IgD-negative memory B cell (primary cell): Measurements from ENCODE around the gene CDH8. TPM values are rescaled to one million over a fixed set of nuclear protein-coding genes. Genes with fewer than 3 reads are reported as not detected.
A peak's percentile ranks its signal among the peaks of the same experiment; 100 is the strongest.
"Not testable (repeated sequence)": the region's sequence is repeated elsewhere in the genome, so short reads cannot be mapped to it uniquely, and the experiment has no call there.

ENCODE experiments used
- H3K27ac Mint-ChIP-seq, 3 donors: one replicate each; pipeline ENCODE4 v1.8.0; 2020 to 2022; ENCODE audit warnings: mild to moderate bottlenecking in 3 of 3, mixed read lengths in 3 of 3, moderate library complexity in 1 of 3
- H3K27me3 Mint-ChIP-seq: one replicate; pipeline ENCODE4 v1.8.0; 2021; ENCODE audit warnings: mixed read lengths
- H3K36me3 Mint-ChIP-seq: one replicate; pipeline ENCODE4 v1.8.0; 2020; ENCODE audit warnings: mild to moderate bottlenecking, mixed read lengths
- H3K4me1 Mint-ChIP-seq, 3 donors: one replicate each; pipeline ENCODE4 v1.8.0; 2020 to 2022; ENCODE audit warnings: mixed read lengths in 3 of 3, mild to moderate bottlenecking in 1 of 3
- H3K4me3 Mint-ChIP-seq, 4 donors: one replicate each; pipeline ENCODE4 v1.8.0; 2020 to 2022; ENCODE audit warnings: mild to moderate bottlenecking in 4 of 4, mixed read lengths in 4 of 4, moderate library complexity in 3 of 4
- H3K9me3 Mint-ChIP-seq, 3 donors: one replicate each; pipeline ENCODE4 v1.8.0; 2020 to 2021; ENCODE audit warnings: mixed read lengths in 3 of 3, mild to moderate bottlenecking in 1 of 3
- polyA plus RNA-seq: library from polyadenylated mRNA; unstranded; fragments of 300-500 nt; fragmentation: Illumina TruSeq; gene quantifications from one replicate; pipeline ENCODE4 v1.2.3, GENCODE V29; 2021

CDH8 gene
- polyA plus RNA-seq, 1 donor from 2014 or later, result not detected

GRCh38 chr16:61929776-61930175 is 106.5 kb downstream of the CDH8 start:
- Mint-ChIP-seq H3K9me3 (peaks cover 2 to 3% (median 2%) of the 10 kb centered on the region in 3 donors), H3K4me1 (peaks cover 0 to 2% (median 0%) of the 10 kb centered on the region in 3 donors), H3K27ac (no peak overlapping the region), H3K36me3 (no peaks in the 10 kb centered on the region), H3K27me3 (no peaks in the 10 kb centered on the region), H3K4me3 (no peak overlapping the region)

DNA sequence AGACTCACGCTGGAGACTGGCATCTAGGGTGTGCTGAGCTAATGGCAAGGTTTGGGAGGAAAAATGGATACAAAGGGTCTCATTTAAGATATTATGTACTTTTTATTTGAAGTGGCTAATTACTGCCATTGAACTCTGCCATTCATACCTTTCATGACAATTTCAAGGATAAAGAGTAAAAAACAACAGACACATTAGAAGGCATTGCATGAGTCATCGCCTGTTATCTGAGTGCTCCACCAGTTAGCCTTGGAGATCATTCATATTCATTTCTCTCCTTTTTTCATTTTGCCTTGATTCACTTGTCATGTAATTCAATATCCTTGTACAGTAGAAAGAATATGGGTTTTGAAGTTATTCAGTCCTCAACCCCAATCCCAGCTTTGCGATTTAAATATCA is 109.5 kb downstream of the CDH8 start:
- Mint-ChIP-seq H3K9me3 (peaks cover 2 to 3% (median 2%) of the 10 kb centered on the region in 3 donors), H3K4me1 (peaks cover 0 to 2% (median 0%) of the 10 kb centered on the region in 3 donors), H3K27ac (no peak overlapping the region), H3K27me3 (no peaks in the 10 kb centered on the region), H3K36me3 (no peaks in the 10 kb centered on the region), H3K4me3 (no peak overlapping the region)

- no peaks in the 10 kb centered on the region for H3K4me1 Mint-ChIP-seq
- no peak overlapping the region for H3K27ac Mint-ChIP-seq
- H3K4me3 Mint-ChIP-seq, result no peak overlapping the region
- H3K27me3 Mint-ChIP-seq, result no peaks in the 10 kb centered on the region
- H3K9me3 Mint-ChIP-seq, result peaks cover 0 to 3% (median 0%) of the 10 kb centered on the region in 3 donors
- no peaks in the 10 kb centered on the region for H3K36me3 Mint-ChIP-seq
Observed at GRCh38 chr16:61923629-61924028, 112.6 kb downstream of the CDH8 start.

- no peaks in the 10 kb centered on the region for H3K4me1 Mint-ChIP-seq
- H3K9me3 Mint-ChIP-seq, result peaks cover 0 to 3% (median 0%) of the 10 kb centered on the region in 3 donors
- H3K27ac Mint-ChIP-seq, result no peak overlapping the region
- no peaks in the 10 kb centered on the region for H3K36me3 Mint-ChIP-seq
- no peak overlapping the region for H3K4me3 Mint-ChIP-seq
- H3K27me3 Mint-ChIP-seq, result no peaks in the 10 kb centered on the region
Observed at GRCh38 chr16:61921373-61921772, 114.9 kb downstream of the CDH8 start.

- H3K9me3 Mint-ChIP-seq, result not testable (repeated sequence)
Observed at GRCh38 chr16:61917865-61918826, 118.1 kb downstream of the CDH8 start.

DNA sequence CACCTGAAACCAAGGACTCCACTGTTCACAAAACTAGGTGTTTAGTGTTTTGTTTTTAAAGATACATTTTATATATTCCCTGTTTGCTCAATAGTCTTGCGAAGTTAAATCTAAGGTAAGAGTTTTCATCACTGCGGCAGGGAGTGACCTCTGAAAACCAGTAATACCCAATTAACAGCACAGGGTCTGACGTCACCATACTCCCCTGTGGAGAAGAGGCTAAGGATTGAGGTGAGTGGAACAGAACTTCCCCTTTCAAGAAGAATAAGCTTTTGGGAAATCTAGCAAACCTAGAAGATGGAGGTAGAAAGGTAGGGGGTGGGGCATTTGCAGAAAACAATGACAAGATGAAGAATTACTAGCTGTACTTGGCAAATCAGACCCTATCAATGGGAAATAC is 120.7 kb downstream of the CDH8 start:
- H3K4me1 Mint-ChIP-seq, result no peaks in the 10 kb centered on the region
- H3K4me3 Mint-ChIP-seq, result no peak overlapping the region
- peaks cover 0 to 9% (median 6%) of the 10 kb centered on the region in 3 donors for H3K9me3 Mint-ChIP-seq
- no peaks in the 10 kb centered on the region for H3K36me3 Mint-ChIP-seq
- H3K27me3 Mint-ChIP-seq, result no peaks in the 10 kb centered on the region
- H3K27ac Mint-ChIP-seq, result no peak overlapping the region

More at GRCh38 chr16:61917865-61918826, 118.1 kb downstream of the CDH8 start:
- peak overlapping the region in 1 of 3 donors; percentile 13 for H3K27ac Mint-ChIP-seq
- H3K36me3 Mint-ChIP-seq, H3K4me1 Mint-ChIP-seq, H3K4me3 Mint-ChIP-seq, H3K27me3 Mint-ChIP-seq: not testable (repeated sequence)

- Mint-ChIP-seq H3K36me3 (no peaks in the 10 kb centered on the region), H3K27me3 (no peaks in the 10 kb centered on the region), H3K4me3 (no peak overlapping the region), H3K4me1 (no peaks in the 10 kb centered on the region), H3K9me3 (peaks cover 0 to 8% (median 5%) of the 10 kb centered on the region in 3 donors), H3K27ac (no peak overlapping the region)
Observed at GRCh38 chr16:61909074-61909473, 127.2 kb downstream of the CDH8 start.

DNA sequence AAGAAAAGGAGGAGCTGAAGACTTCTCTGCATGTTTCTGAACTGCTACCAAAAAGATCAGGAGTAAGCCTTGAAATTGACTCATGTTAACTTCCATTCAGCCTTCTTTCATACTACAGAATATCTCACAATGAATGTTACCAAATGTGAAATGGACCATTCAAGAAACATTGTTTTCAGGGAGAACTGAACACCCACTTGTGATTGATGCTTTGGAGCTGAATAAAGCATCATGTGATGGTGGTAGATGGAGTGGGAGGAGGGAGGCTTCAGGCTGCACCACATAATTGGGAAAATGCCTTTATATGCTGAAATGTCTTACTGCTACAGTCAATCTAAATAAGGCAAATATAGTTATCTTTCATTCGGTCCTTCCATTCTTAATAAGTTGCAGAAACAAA is 127.8 kb downstream of the CDH8 start:
- H3K4me1 Mint-ChIP-seq, result no peaks in the 10 kb centered on the region
- no peak overlapping the region for H3K4me3 Mint-ChIP-seq
- no peak overlapping the region for H3K27ac Mint-ChIP-seq
- H3K9me3 Mint-ChIP-seq, result peaks cover 0 to 8% (median 7%) of the 10 kb centered on the region in 3 donors
- no peaks in the 10 kb centered on the region for H3K36me3 Mint-ChIP-seq
- no peaks in the 10 kb centered on the region for H3K27me3 Mint-ChIP-seq

DNA sequence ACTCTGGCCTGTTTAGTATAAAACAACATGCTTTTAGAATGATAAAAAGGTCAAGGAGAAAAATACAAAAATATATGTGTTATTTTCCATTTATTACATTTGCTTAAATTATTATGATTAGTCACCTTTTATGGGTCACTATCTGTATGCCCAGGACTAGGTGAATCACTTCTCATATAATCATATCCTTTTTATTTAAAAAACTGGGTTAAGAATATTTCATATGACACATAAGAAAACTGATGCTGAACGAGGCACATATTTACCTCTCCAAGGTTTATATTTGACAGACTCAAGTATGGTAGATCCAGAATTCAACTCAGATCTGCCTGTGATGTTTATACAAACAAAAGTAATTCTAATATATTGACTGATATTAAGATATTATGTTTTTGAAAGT is 134.5 kb downstream of the CDH8 start:
- Mint-ChIP-seq H3K9me3 (peaks cover 1 to 15% (median 6%) of the 10 kb centered on the region in 3 donors), H3K4me3 (no peak overlapping the region), H3K27ac (no peak overlapping the region)

DNA sequence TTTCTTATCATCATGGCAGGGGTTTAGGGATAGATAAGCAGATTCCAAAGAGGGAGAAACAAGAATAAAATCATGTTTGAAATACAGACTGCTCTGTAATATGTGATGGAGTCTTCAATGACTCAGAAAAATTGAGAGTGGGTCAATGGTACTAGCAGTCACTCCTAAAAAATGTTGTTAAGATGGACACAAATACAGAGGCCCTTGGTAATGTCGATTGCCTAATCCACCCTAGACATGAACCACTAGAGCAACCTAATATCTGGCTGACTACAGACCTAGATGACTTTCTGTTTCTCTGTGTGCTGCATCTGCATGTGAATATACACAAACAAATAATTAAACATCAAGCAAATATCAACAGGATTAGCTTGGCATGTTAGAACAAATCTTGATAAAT is 135.8 kb downstream of the CDH8 start:
- no peak overlapping the region for H3K27ac Mint-ChIP-seq
- no peaks in the 10 kb centered on the region for H3K36me3 Mint-ChIP-seq
- H3K4me3 Mint-ChIP-seq, result no peak overlapping the region
- peaks cover 4 to 15% (median 6%) of the 10 kb centered on the region in 3 donors for H3K9me3 Mint-ChIP-seq
- H3K27me3 Mint-ChIP-seq, result no peaks in the 10 kb centered on the region
- no peaks in the 10 kb centered on the region for H3K4me1 Mint-ChIP-seq

More for the DNA sequence above, 134.5 kb downstream of the CDH8 start:
- Mint-ChIP-seq H3K36me3 (no peaks in the 10 kb centered on the region), H3K4me1 (no peaks in the 10 kb centered on the region), H3K27me3 (no peaks in the 10 kb centered on the region)

- H3K4me1 Mint-ChIP-seq, result no peaks in the 10 kb centered on the region
- H3K9me3 Mint-ChIP-seq, result peaks cover 6 to 8% (median 7%) of the 10 kb centered on the region in 3 donors
- no peak overlapping the region for H3K4me3 Mint-ChIP-seq
- no peaks in the 10 kb centered on the region for H3K36me3 Mint-ChIP-seq
- no peak overlapping the region for H3K27ac Mint-ChIP-seq
- H3K27me3 Mint-ChIP-seq, result no peaks in the 10 kb centered on the region
Observed at GRCh38 chr16:61897657-61898056, 138.6 kb downstream of the CDH8 start.

DNA sequence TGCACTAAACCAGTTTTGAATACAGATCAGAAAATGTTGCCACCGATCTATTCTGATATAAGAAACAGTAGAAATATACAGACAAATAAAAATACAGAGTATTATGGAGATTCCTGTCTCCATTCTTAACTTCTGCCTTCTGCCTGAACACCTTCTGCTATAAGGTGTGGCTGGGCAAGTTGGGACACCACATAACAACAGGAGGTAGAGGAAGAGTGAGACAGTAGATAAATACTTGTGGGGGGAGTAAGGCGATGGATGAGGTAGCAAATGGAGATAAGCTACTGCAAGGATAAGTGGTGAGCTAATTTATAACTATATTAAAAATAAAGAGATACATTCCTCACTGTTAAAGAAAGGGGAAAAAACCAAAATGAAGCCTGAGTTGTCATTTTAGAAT is 143.7 kb downstream of the CDH8 start:
- no peaks in the 10 kb centered on the region for H3K27me3 Mint-ChIP-seq
- H3K9me3 Mint-ChIP-seq, result peaks cover 0 to 5% (median 2%) of the 10 kb centered on the region in 3 donors
- no peak overlapping the region for H3K4me3 Mint-ChIP-seq
- H3K4me1 Mint-ChIP-seq, result no peaks in the 10 kb centered on the region
- no peaks in the 10 kb centered on the region for H3K36me3 Mint-ChIP-seq
- no peak overlapping the region for H3K27ac Mint-ChIP-seq

DNA sequence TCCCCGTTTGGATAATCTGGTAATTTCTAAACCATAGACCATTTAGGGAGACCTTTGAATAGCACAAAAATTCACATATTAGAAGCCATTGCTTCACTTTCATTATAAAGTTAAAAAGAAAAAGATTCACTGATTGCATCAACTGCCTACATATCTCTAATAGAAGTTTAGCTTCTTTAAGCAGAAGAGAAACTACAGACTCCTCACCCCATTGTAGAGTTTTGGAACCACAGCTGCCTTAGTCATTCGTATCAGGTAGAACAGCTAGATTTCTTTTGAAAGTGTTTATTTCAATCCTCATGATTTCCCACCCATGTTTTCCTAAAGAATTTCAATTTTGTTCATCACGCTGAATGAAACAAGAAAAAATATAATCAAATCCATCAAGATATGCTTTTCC is 144.8 kb downstream of the CDH8 start:
- Mint-ChIP-seq H3K27ac (no peak overlapping the region), H3K36me3 (no peaks in the 10 kb centered on the region), H3K4me1 (no peaks in the 10 kb centered on the region), H3K4me3 (no peak overlapping the region), H3K27me3 (no peaks in the 10 kb centered on the region), H3K9me3 (peaks cover 0 to 5% (median 2%) of the 10 kb centered on the region in 3 donors)

DNA sequence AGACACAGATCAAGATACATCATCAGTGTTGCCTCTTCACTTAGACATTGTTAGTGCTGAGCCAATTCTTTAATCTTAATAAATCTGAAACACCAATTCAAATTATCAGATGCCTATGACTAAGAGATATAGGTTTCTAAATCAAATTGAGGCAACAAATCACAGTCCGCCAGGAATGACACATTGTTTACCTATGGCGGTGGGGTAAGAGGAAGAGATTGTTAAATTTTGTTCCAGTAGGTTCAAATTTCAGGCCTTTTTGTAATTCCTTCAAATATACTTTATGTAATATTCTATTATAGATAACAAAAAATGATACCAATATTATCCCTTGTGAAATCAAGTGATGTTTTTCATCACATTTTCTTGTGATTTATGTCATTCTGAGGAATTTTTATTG is 145.9 kb downstream of the CDH8 start:
- Mint-ChIP-seq H3K27ac (no peak overlapping the region), H3K27me3 (no peaks in the 10 kb centered on the region), H3K9me3 (peaks cover 1 to 8% (median 2%) of the 10 kb centered on the region in 3 donors), H3K4me1 (no peaks in the 10 kb centered on the region), H3K36me3 (no peaks in the 10 kb centered on the region), H3K4me3 (no peak overlapping the region)

DNA sequence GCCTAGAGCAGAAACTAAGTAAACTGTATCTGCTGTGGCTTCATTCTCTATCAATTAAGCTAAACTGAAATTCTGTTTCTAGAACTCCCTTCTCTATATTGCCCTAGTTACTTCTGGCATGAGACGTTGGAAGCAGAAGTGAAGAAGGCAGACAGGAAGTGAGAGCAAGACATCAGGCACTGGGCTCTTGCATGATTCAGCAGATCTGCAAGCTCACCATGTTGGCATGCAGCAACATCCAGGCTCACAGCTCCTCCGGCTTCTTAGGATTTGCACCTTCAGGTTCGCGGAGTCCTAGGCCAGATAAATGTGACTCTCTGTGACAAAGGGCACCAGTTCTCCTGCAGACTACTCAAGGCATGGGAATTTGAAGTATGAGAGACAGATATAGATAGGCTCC is 148.3 kb downstream of the CDH8 start:
- Mint-ChIP-seq H3K4me1 (no peaks in the 10 kb centered on the region), H3K9me3 (peaks cover 0 to 8% (median 2%) of the 10 kb centered on the region in 3 donors), H3K36me3 (no peaks in the 10 kb centered on the region), H3K4me3 (no peak overlapping the region), H3K27ac (no peak overlapping the region), H3K27me3 (no peaks in the 10 kb centered on the region)

GRCh38 chr16:61885343-61885742 is 150.9 kb downstream of the CDH8 start:
- Mint-ChIP-seq H3K27ac (no peak overlapping the region), H3K36me3 (no peaks in the 10 kb centered on the region), H3K4me3 (no peak overlapping the region), H3K9me3 (peaks cover 3 to 12% (median 3%) of the 10 kb centered on the region in 3 donors), H3K4me1 (no peaks in the 10 kb centered on the region), H3K27me3 (no peaks in the 10 kb centered on the region)
